ENCODE results near the gene ECT2.
"Not testable (repeated sequence)": the region's sequence is repeated elsewhere in the genome, so short reads cannot be mapped to it uniquely, and the experiment has no call there.

Gene ECT2

GRCh38 chr3:172749230-172749965 lies 1.1 kb upstream of the ECT2 start:
- no peak for DNase-seq

- no peak for DNase-seq
These were observed 508 bp upstream of the ECT2 start for GRCh38 chr3:172750069-172750367.

GRCh38 chr3:172751175-172751704 lies 714 bp downstream of the ECT2 start:
- peak; percentile 45 for DNase-seq

- no peak for DNase-seq
These were observed 2.1 kb downstream of the ECT2 start for GRCh38 chr3:172752651-172753050.

GRCh38 chr3:172753125-172753524 lies 2.6 kb downstream of the ECT2 start:
- no peak for DNase-seq

- DNase-seq, result not testable (repeated sequence)
These were observed 9.9 kb downstream of the ECT2 start for GRCh38 chr3:172760416-172760815.

GRCh38 chr3:172766241-172766640 lies 15.7 kb downstream of the ECT2 start:
- no peak for DNase-seq

- DNase-seq, result no peak
These were observed 16.3 kb downstream of the ECT2 start for GRCh38 chr3:172766718-172767405.

GRCh38 chr3:172770382-172770781 lies 19.9 kb downstream of the ECT2 start:
- no peak for DNase-seq

GRCh38 chr3:172771672-172772071 lies 21.1 kb downstream of the ECT2 start:
- DNase-seq, result no peak

GRCh38 chr3:172776049-172776717 lies 25.7 kb downstream of the ECT2 start:
- DNase-seq, result no peak

- DNase-seq, result no peak
These were observed 27.4 kb downstream of the ECT2 start for GRCh38 chr3:172777901-172778300.

GRCh38 chr3:172782235-172782634 lies 31.7 kb downstream of the ECT2 start:
- no peak for DNase-seq

GRCh38 chr3:172786036-172786435 lies 35.5 kb downstream of the ECT2 start:
- DNase-seq, result no peak

GRCh38 chr3:172787019-172787418 lies 36.5 kb downstream of the ECT2 start:
- no peak for DNase-seq

- DNase-seq, result no peak
These were observed 37.2 kb downstream of the ECT2 start for GRCh38 chr3:172787746-172788145.

GRCh38 chr3:172799246-172799645 lies 48.7 kb downstream of the ECT2 start:
- DNase-seq, result no peak

- DNase-seq, result no peak
These were observed 49.6 kb downstream of the ECT2 start for GRCh38 chr3:172800156-172800555.

- no peak for DNase-seq
These were observed 53.0 kb downstream of the ECT2 start for GRCh38 chr3:172803489-172803888.

GRCh38 chr3:172804323-172804722 lies 53.8 kb downstream of the ECT2 start:
- DNase-seq, result no peak

- no peak for DNase-seq
These were observed 58.5 kb downstream of the ECT2 start for GRCh38 chr3:172808969-172809546.

- no peak for DNase-seq
These were observed 60.6 kb downstream of the ECT2 start for GRCh38 chr3:172811099-172811498.

GRCh38 chr3:172813462-172813861 lies 62.9 kb downstream of the ECT2 start:
- no peak for DNase-seq

GRCh38 chr3:172814738-172815137 lies 64.2 kb downstream of the ECT2 start:
- no peak for DNase-seq
